ENCODE measurements around the gene CREB3L1.

Gene CREB3L1

GRCh38 chr11:46347637-46348311 is 70.3 kb downstream of the CREB3L1 start:
- DNase-seq, result no peak

- DNase-seq, result no peak
Measured at GRCh38 chr11:46348566-46349401, 71.3 kb downstream of the CREB3L1 start.

GRCh38 chr11:46350695-46351094 is 73.2 kb downstream of the CREB3L1 start:
- no peak for DNase-seq

- DNase-seq, result no peak
Measured at GRCh38 chr11:46351148-46351547, 73.7 kb downstream of the CREB3L1 start.

GRCh38 chr11:46351606-46352005 is 74.1 kb downstream of the CREB3L1 start:
- DNase-seq, result no peak

GRCh38 chr11:46352063-46352841 is 74.8 kb downstream of the CREB3L1 start:
- DNase-seq, result peak; percentile 48

- DNase-seq, result no peak
Measured at GRCh38 chr11:46353698-46354097, 76.2 kb downstream of the CREB3L1 start.

GRCh38 chr11:46356924-46357482 is 79.5 kb downstream of the CREB3L1 start:
- DNase-seq, result no peak

GRCh38 chr11:46357483-46357936 is 80.0 kb downstream of the CREB3L1 start:
- DNase-seq, result no peak

GRCh38 chr11:46359953-46360352 is 82.5 kb downstream of the CREB3L1 start:
- no peak for DNase-seq

GRCh38 chr11:46360878-46361277 is 83.4 kb downstream of the CREB3L1 start:
- no peak for DNase-seq

GRCh38 chr11:46361283-46362155 is 84.1 kb downstream of the CREB3L1 start:
- no peak for DNase-seq

GRCh38 chr11:46362156-46363030 is 84.9 kb downstream of the CREB3L1 start:
- no peak for DNase-seq

- no peak for DNase-seq
Measured at GRCh38 chr11:46363031-46363407, 85.6 kb downstream of the CREB3L1 start.

- no peak for DNase-seq
Measured at GRCh38 chr11:46363455-46364005, 86.1 kb downstream of the CREB3L1 start.

- DNase-seq, result no peak
Measured at GRCh38 chr11:46364056-46364455, 86.6 kb downstream of the CREB3L1 start.

GRCh38 chr11:46364791-46365190 is 87.3 kb downstream of the CREB3L1 start:
- no peak for DNase-seq

- DNase-seq, result no peak
Measured at GRCh38 chr11:46366260-46366659, 88.8 kb downstream of the CREB3L1 start.

GRCh38 chr11:46366661-46367161 is 89.2 kb downstream of the CREB3L1 start:
- DNase-seq, result no peak

GRCh38 chr11:46367244-46367915 is 89.9 kb downstream of the CREB3L1 start:
- no peak for DNase-seq
